Ovary (tissue), 9 donors: ENCODE measurements around the gene ABTB2. TPM values are rescaled to one million over a fixed set of nuclear protein-coding genes. Genes with fewer than 3 reads are reported as not detected.

Experiments
- DNase-seq, 5 donors: peaks; one replicate each; pipeline ENCODE4 v3.0.0-alpha.2; 2019 to 2020
- H3K27ac ChIP-seq, 2 donors: fragments of 200-600 bp; one replicate each; pipeline versions ENCODE4 v1.5.1 to v1.8.0; 2019 to 2022
- H3K27me3 ChIP-seq: fragments of 200-600 bp; one replicate; pipeline ENCODE4 v1.8.0; 2022
- H3K36me3 ChIP-seq: fragments of 200-600 bp; sonication (generic); one replicate; pipeline ENCODE4 v1.5.1; 2019
- H3K4me1 ChIP-seq: one replicate; pipeline ENCODE4 v1.8.1; 2013; ENCODE audit warnings: mild to moderate bottlenecking, moderate library complexity; ENCODE audit not compliant: insufficient read depth
- H3K4me3 ChIP-seq: fragments of 200-600 bp; sonication (generic); one replicate; pipeline ENCODE4 v1.5.1; 2017
- H3K9me3 ChIP-seq, 2 donors: fragments of 200-600 bp in 1 of 2; sonication (generic) in 1 of 2; one replicate each; pipeline versions ENCODE4 v1.5.1 to v1.8.1; 2013 to 2019; ENCODE audit warnings: mild to moderate bottlenecking in 1 of 2, moderate library complexity in 1 of 2
- EP300 ChIP-seq: sonication (generic); formaldehyde crosslinking; IDR thresholded peaks from one replicate; pipeline ENCODE4 v1.6.1; 2017; ENCODE audit warnings: antibody characterized with exemption
- POLR2A ChIP-seq: fragments of 450-650 bp; IDR thresholded peaks from one replicate; pipeline ENCODE4 v1.6.1; 2017; ENCODE audit warnings: antibody characterized with exemption, mild to moderate bottlenecking, moderate library complexity
- WGBS, 3 donors: extraction: QIAGEN DNeasy Blood & Tissue Kit in 1 of 3; methylation state at CpG; one replicate each; pipeline versions ENCODE4 v1.1.5 to v1.1.7; 2013 to 2017; 5-methylcytosine and 5-hydroxymethylcytosine counted together
- intact Hi-C, 4 donors: fragments of 100-400 bp; cut with DNase I; formaldehyde crosslinking; loops; one replicate each; pipeline versions ENCODE4 v1.11.0 to v1.15.1; 2022 to 2023
- polyA plus RNA-seq, 2 donors: library from polyadenylated mRNA; stranded (reverse); fragments of 200-250 nt in 1 of 2; fragments of 350-450 nt in 1 of 2; fragmentation: Illumina TruSeq in 1 of 2; extraction: RNeasy Lipid Tissue Mini Kit (QIAGEN cat#74804) in 1 of 2; gene quantifications; one replicate each; pipeline ENCODE4 v1.2.3, GENCODE V29; 2013 to 2014
- total RNA-seq, 7 donors: library from RNA; depleted of rRNA in 2 of 7; stranded (reverse); fragments of >200 nt in 2 of 7; fragmentation: NEBNext Ultra II Directional in 3 of 7; extraction: Animal tissue kit (Norgen Biotek cat#: 25700) in 3 of 7; gene quantifications; one replicate each; pipeline versions ENCODE4 v1.1.0 to v1.2.4, GENCODE V29; 2016 to 2023
- TF ChIP-seq, protein P1 (sequence below), 3 donors: fragments of 450-650 bp in 2 of 3; fragments of 200-600 bp in 1 of 3; IDR thresholded peaks; one replicate each; pipeline versions ENCODE4 v1.5.1 to v1.8.0; 2016 to 2022; ENCODE audit warnings: antibody characterized with exemption in 3 of 3, mild to moderate bottlenecking in 1 of 3
- donor health status: DM: no; HTN: no; CAD: no; lungs with moderate emphysema.
- donor health status: DM: no; HTN: no; CAD: no.
- donor health status: Bipolar disorder and iron deficiency.
- donor health status: DM: yes; HTN: yes; CAD: no.
- donor health status: DM: no; HTN: no; CAD: no.
- donor health status: DM: yes; HTN: yes; CAD: no.

The ABTB2 gene
- total and polyA plus RNA-seq, 9 donors = 1.2 to 7.2 (median 2.6) TPM

DNA sequence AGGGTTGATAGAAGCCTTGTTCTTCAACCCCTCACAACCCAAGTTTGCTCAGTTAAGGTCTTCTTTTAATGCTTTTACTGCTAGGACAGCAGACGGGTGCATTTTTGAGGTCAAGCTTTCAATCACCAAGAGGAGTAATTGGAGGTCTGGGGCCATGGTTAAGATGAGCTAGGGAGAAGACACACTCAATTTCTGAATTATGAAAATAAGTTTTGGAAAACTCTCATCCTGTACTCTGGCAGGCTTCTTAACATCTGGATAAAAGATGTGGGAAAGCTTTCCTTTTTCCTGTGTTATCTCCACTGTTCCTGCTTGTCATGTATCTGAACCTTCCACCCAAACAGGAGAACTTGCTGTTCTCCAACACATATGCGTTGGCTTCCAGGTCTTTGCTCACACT, 9.7 kb downstream of the ABTB2 start:
- WGBS, 3 donors = 46 to 62% (median 58%) methylated on average over 2 of the region's 2 CpGs
- TF ChIP-seq, protein P1, sequence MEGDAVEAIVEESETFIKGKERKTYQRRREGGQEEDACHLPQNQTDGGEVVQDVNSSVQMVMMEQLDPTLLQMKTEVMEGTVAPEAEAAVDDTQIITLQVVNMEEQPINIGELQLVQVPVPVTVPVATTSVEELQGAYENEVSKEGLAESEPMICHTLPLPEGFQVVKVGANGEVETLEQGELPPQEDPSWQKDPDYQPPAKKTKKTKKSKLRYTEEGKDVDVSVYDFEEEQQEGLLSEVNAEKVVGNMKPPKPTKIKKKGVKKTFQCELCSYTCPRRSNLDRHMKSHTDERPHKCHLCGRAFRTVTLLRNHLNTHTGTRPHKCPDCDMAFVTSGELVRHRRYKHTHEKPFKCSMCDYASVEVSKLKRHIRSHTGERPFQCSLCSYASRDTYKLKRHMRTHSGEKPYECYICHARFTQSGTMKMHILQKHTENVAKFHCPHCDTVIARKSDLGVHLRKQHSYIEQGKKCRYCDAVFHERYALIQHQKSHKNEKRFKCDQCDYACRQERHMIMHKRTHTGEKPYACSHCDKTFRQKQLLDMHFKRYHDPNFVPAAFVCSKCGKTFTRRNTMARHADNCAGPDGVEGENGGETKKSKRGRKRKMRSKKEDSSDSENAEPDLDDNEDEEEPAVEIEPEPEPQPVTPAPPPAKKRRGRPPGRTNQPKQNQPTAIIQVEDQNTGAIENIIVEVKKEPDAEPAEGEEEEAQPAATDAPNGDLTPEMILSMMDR (IDR thresholded peaks at IDR 0.05) = no peak
- no peak for TF ChIP-seq EP300
- TF ChIP-seq POLR2A = no peak
- Histone ChIP-seq H3K27me3 (no peaks in the 10 kb centered on the region), H3K27ac (no peak overlapping the region), H3K4me3 (no peak overlapping the region), H3K36me3 (no peaks in the 10 kb centered on the region), H3K9me3 (no peaks in the 10 kb centered on the region), H3K4me1 (peaks cover 12% of the 10 kb centered on the region)
- intact Hi-C loops = no loop called here
- DNase-seq = no peak

DNA sequence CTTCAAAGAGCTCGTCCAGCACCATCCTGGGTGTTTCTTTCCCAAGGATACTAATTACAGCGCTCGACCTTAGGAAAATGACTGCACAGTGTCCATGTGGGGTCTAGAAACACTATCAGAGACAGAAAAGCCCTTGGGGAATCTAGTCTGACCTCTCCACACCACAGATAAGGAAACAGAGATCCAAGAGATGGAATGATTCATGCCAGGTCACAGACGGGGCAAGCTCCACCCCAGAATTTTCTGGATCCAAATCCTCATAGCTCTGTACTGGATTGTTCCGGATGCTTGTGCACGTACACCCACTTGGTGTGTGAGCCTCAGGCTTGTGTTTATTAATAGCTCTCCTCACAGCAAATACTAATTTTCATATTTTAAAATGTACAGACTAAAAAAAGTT, 11.3 kb downstream of the ABTB2 start:
- no peaks in the 10 kb centered on the region for H3K9me3 ChIP-seq
- no peak overlapping the region for H3K27ac ChIP-seq
- no peaks in the 10 kb centered on the region for H3K27me3 ChIP-seq
- WGBS, 3 donors = 53 to 71% (median 70%) methylated on average over 6 of the region's 6 CpGs
- H3K36me3 ChIP-seq = no peaks in the 10 kb centered on the region
- no peak for DNase-seq
- peaks cover 16% of the 10 kb centered on the region for H3K4me1 ChIP-seq
- no peak overlapping the region for H3K4me3 ChIP-seq
- intact Hi-C loops = no loop called here
- TF ChIP-seq, protein P1 (IDR thresholded peaks at IDR 0.05) = no peak
- TF ChIP-seq EP300 (no peak), POLR2A (no peak)

DNA sequence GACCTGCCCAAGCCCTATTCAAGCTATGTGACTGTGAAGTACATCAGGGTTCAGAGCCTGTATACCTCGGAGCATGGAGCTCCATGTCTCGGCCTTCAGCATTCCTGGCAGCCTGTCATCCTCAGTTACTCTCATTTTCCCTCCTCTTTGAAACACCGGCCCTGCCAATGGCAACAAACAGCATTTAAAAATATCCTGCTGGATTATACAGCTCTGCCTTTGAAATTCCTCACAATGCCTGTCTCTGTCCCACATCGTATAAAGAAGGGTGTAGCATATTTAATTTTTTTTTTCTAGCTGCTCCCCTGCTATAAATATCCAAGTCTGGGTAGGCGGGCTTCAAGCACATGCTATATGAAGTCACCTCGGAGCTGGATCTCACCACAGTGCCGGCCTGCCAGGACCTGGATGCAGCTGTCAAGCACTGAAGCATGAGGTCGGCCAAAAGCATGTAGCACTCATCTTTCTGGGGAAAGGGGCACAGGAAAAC, 11.8 kb downstream of the ABTB2 start:
- no peak overlapping the region for H3K4me3 ChIP-seq
- no peak for DNase-seq
- intact Hi-C loops = no loop called here

DNA sequence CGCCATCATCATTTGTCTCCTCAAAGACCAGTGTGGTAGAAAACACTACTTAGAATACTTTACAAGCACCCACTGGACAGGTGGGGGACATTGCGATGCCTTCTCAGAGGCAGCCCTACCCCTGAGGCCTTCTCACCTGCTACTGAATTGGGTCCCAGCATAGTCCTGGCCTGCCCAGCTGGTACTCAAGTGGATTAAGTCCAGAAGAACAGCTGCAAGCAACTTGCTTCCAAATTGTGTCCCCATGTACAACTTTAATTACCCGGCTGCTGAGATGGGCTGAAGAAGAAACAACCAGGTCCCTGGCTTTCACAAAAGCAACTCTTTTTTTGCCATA, 12.3 kb downstream of the ABTB2 start:
- no peak overlapping the region for H3K4me3 ChIP-seq
- H3K9me3 ChIP-seq = no peaks in the 10 kb centered on the region
- H3K4me1 ChIP-seq = peaks cover 19% of the 10 kb centered on the region
- DNase-seq = no peak
- intact Hi-C loops = no loop called here
- no peak overlapping the region for H3K27ac ChIP-seq
- H3K27me3 ChIP-seq = no peaks in the 10 kb centered on the region
- no peaks in the 10 kb centered on the region for H3K36me3 ChIP-seq
- TF ChIP-seq EP300 (no peak), POLR2A (no peak)
- TF ChIP-seq, protein P1 (IDR thresholded peaks at IDR 0.05) = no peak
- 87 to 94% (median 88%) methylated on average over 3 of the region's 3 CpGs for WGBS, 3 donors

More for the DNA sequence above, 11.8 kb downstream of the ABTB2 start:
- 19 to 27% (median 22%) methylated on average over 8 of the region's 8 CpGs for WGBS, 3 donors
- Histone ChIP-seq H3K27me3 (no peaks in the 10 kb centered on the region), H3K4me1 (peaks cover 19% of the 10 kb centered on the region), H3K9me3 (no peaks in the 10 kb centered on the region), H3K36me3 (no peaks in the 10 kb centered on the region), H3K27ac (no peak overlapping the region)
- TF ChIP-seq POLR2A = no peak
- TF ChIP-seq, protein P1 (IDR thresholded peaks at IDR 0.05) = no peak
- TF ChIP-seq EP300 = no peak
